SHP77 treated with DMSO at 0.1 percent for 48 hours (cell line): ENCODE measurements around the gene WBP1L.

ENCODE experiments used
- DNase-seq: peaks from one replicate; lab custom pipeline; 2025; lab: John Stamatoyannopoulos, UW

The WBP1L gene

GRCh38 chr10:102780527-102780808 is 36.7 kb downstream of the WBP1L start:
- DNase-seq, result no peak

- DNase-seq, result no peak
Observed at GRCh38 chr10:102781090-102781920, 37.6 kb downstream of the WBP1L start.

- DNase-seq, result no peak
Observed at GRCh38 chr10:102781921-102782557, 38.3 kb downstream of the WBP1L start.

- no peak for DNase-seq
Observed at GRCh38 chr10:102782673-102783551, 39.2 kb downstream of the WBP1L start.

GRCh38 chr10:102783568-102783967 is 39.8 kb downstream of the WBP1L start:
- no peak for DNase-seq

GRCh38 chr10:102785818-102786217 is 42.1 kb downstream of the WBP1L start:
- no peak for DNase-seq

- DNase-seq, result no peak
Observed at GRCh38 chr10:102791754-102792395, 48.1 kb downstream of the WBP1L start.

GRCh38 chr10:102795453-102796406 is 52.0 kb downstream of the WBP1L start:
- DNase-seq, result no peak

GRCh38 chr10:102796407-102797176 is 52.8 kb downstream of the WBP1L start:
- DNase-seq, result no peak

GRCh38 chr10:102799691-102800471 is 56.1 kb downstream of the WBP1L start:
- DNase-seq, result no peak

GRCh38 chr10:102800611-102801335 is 57.0 kb downstream of the WBP1L start:
- no peak for DNase-seq

- no peak for DNase-seq
Observed at GRCh38 chr10:102801496-102801895, 57.7 kb downstream of the WBP1L start.

- DNase-seq, result no peak
Observed at GRCh38 chr10:102801978-102802377, 58.2 kb downstream of the WBP1L start.

- no peak for DNase-seq
Observed at GRCh38 chr10:102802920-102803534, 59.3 kb downstream of the WBP1L start.

GRCh38 chr10:102804382-102805055 is 60.8 kb downstream of the WBP1L start:
- no peak for DNase-seq

GRCh38 chr10:102808380-102808779 is 64.6 kb downstream of the WBP1L start:
- no peak for DNase-seq

- DNase-seq, result no peak
Observed at GRCh38 chr10:102811346-102811745, 67.6 kb downstream of the WBP1L start.
